Measurements from ENCODE around the gene PPP1R8.

GRCh38 chr1:27784700-27785099, 45.9 kb upstream of the PPP1R8 start:
- TF ChIP-seq CTCF (conservative IDR thresholded peaks at IDR 0.05; ENCODE audit: low read length) (no peak), EZH2phosphoT487 (IDR thresholded peaks at IDR 0.05; ENCODE audit: borderline replicate concordance, low read depth, low read length) (no peak)
